Neural cell (in vitro differentiated cells): Measurements from ENCODE around the gene ZDHHC11.

ENCODE experiments used
- EZH2 ChIP-seq: fragments of 200-600, 300-800 bp; shearing (Covaris generic), sonication (generic); IDR thresholded peaks from 2 replicates; pipeline ENCODE4 v1.6.1; 2014; ENCODE audit warnings: antibody characterized with exemption, low read length, borderline replicate concordance, mild to moderate bottlenecking; ENCODE audit not compliant: insufficient read depth, poor library complexity, severe bottlenecking
- POLR2AphosphoS5 ChIP-seq: IDR thresholded peaks from 2 replicates; pipeline ENCODE4 v1.6.1; 2012
- RAD21 ChIP-seq: fragments of 450-650 bp; conservative IDR thresholded peaks from 2 replicates; pipeline ENCODE4 v1.6.1; 2014; ENCODE audit warnings: antibody characterized with exemption, mild to moderate bottlenecking, moderate library complexity
- SMC3 ChIP-seq: fragments of 450-650 bp; conservative IDR thresholded peaks from 2 replicates; pipeline ENCODE4 v1.6.1; 2014; ENCODE audit warnings: antibody characterized with exemption, mild to moderate bottlenecking, moderate library complexity; ENCODE audit not compliant: poor library complexity
- TAF1 ChIP-seq: IDR thresholded peaks from 2 replicates; pipeline ENCODE4 v1.6.1; 2012; ENCODE audit warnings: low read depth
- TF ChIP-seq, protein P1 (sequence below): fragments of 450-650 bp; IDR thresholded peaks from 2 replicates; pipeline ENCODE4 v1.5.1; 2014; ENCODE audit warnings: antibody characterized with exemption, mild to moderate bottlenecking, moderate library complexity; ENCODE audit not compliant: poor library complexity, severe bottlenecking
- TF ChIP-seq, protein P2 (sequence below): IDR thresholded peaks from 2 replicates; pipeline ENCODE4 v1.6.1; 2012; ENCODE audit warnings: borderline replicate concordance

DNA sequence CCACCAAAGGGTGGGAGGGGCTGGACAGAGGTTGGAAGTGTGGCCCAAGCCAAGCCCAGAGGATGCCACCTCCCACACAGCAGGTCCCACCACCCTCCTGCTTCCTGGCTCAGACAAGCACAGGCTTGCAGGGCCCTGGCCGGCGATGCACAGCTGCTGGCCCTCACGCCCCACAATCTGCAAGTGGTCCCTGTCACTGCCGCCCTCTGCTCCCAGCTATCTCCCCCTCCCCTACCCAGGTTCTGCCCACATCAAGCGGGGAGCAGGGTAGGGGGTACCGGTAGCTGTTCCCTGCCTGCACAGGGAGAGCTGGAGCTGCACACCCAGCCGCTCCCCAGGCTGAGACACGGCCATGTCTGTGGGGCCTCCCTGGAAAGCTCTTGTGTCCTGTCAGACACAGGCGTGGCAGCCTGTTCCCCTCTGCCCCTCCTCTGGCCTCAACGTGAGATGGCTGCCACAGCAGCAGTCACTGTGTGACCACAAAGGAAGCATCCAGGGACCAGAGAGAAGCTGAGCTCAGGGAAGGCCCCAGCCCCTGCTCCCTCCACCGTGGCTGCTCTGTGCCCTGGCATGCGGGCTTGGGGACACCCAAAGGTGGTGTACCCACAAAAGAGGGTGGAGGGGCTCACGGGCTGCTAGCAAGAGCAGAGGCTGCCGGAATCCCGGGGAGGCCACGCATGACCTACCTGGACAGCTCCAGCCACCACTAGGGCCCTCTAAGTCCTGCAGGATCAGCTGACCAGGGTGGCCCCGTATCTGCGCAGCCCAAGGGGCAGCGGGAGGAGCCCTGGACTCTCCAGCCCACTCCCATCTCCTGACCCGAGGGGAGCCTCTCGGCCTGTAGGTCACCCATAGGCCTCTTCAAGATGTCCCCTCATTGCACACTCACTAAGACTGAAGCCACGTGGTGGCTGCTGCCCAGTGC lies 10.9 kb upstream of the ZDHHC11 start:
- TF ChIP-seq POLR2AphosphoS5: peak; percentile 8
- TF ChIP-seq, protein P1, sequence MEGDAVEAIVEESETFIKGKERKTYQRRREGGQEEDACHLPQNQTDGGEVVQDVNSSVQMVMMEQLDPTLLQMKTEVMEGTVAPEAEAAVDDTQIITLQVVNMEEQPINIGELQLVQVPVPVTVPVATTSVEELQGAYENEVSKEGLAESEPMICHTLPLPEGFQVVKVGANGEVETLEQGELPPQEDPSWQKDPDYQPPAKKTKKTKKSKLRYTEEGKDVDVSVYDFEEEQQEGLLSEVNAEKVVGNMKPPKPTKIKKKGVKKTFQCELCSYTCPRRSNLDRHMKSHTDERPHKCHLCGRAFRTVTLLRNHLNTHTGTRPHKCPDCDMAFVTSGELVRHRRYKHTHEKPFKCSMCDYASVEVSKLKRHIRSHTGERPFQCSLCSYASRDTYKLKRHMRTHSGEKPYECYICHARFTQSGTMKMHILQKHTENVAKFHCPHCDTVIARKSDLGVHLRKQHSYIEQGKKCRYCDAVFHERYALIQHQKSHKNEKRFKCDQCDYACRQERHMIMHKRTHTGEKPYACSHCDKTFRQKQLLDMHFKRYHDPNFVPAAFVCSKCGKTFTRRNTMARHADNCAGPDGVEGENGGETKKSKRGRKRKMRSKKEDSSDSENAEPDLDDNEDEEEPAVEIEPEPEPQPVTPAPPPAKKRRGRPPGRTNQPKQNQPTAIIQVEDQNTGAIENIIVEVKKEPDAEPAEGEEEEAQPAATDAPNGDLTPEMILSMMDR: no peak
- TF ChIP-seq SMC3: no peak
- no peak for TF ChIP-seq EZH2
- TF ChIP-seq TAF1: no peak
- TF ChIP-seq, protein P2, sequence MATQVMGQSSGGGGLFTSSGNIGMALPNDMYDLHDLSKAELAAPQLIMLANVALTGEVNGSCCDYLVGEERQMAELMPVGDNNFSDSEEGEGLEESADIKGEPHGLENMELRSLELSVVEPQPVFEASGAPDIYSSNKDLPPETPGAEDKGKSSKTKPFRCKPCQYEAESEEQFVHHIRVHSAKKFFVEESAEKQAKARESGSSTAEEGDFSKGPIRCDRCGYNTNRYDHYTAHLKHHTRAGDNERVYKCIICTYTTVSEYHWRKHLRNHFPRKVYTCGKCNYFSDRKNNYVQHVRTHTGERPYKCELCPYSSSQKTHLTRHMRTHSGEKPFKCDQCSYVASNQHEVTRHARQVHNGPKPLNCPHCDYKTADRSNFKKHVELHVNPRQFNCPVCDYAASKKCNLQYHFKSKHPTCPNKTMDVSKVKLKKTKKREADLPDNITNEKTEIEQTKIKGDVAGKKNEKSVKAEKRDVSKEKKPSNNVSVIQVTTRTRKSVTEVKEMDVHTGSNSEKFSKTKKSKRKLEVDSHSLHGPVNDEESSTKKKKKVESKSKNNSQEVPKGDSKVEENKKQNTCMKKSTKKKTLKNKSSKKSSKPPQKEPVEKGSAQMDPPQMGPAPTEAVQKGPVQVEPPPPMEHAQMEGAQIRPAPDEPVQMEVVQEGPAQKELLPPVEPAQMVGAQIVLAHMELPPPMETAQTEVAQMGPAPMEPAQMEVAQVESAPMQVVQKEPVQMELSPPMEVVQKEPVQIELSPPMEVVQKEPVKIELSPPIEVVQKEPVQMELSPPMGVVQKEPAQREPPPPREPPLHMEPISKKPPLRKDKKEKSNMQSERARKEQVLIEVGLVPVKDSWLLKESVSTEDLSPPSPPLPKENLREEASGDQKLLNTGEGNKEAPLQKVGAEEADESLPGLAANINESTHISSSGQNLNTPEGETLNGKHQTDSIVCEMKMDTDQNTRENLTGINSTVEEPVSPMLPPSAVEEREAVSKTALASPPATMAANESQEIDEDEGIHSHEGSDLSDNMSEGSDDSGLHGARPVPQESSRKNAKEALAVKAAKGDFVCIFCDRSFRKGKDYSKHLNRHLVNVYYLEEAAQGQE: no peak
- TF ChIP-seq RAD21: no peak
